Ishikawa (cell line): ENCODE measurements around the gene PLXNA2.

Experiments
- CEBPB ChIP-seq: IDR thresholded peaks from 2 replicates; pipeline ENCODE4 v1.6.1; 2012
- CREB1 ChIP-seq: IDR thresholded peaks from 2 replicates; pipeline ENCODE4 v1.6.1; 2012; ENCODE audit warnings: low read depth
- EGR1 ChIP-seq: IDR thresholded peaks from 2 replicates; pipeline ENCODE4 v1.6.1; 2012
- EP300 ChIP-seq: IDR thresholded peaks from 2 replicates; pipeline ENCODE4 v1.6.1; 2012; ENCODE audit warnings: borderline replicate concordance
- FOXM1 ChIP-seq: IDR thresholded peaks from 2 replicates; pipeline ENCODE4 v1.6.1; 2012; ENCODE audit warnings: low read depth, borderline replicate concordance
- NFIC ChIP-seq: IDR thresholded peaks from 2 replicates; pipeline ENCODE4 v1.6.1; 2012
- RAD21 ChIP-seq: IDR thresholded peaks from 2 replicates; pipeline ENCODE4 v1.6.1; 2012; ENCODE audit warnings: low read depth
- REST ChIP-seq: IDR thresholded peaks from 2 replicates; pipeline ENCODE4 v1.6.1; 2012; ENCODE audit warnings: low read depth, mild to moderate bottlenecking
- TAF1 ChIP-seq: IDR thresholded peaks from 2 replicates; pipeline ENCODE4 v1.6.1; 2012; ENCODE audit warnings: low read depth, mild to moderate bottlenecking
- TCF12 ChIP-seq: IDR thresholded peaks from 2 replicates; pipeline ENCODE4 v1.6.1; 2012; ENCODE audit warnings: low read depth
- TEAD4 ChIP-seq: IDR thresholded peaks from 2 replicates; pipeline ENCODE4 v1.6.1; 2012
- YY1 ChIP-seq: IDR thresholded peaks from 2 replicates; pipeline ENCODE4 v1.6.1; 2012; ENCODE audit warnings: low read depth
- ZBTB7A ChIP-seq: IDR thresholded peaks from 2 replicates; pipeline ENCODE4 v1.6.1; 2012; ENCODE audit warnings: low read depth
- TF ChIP-seq, protein P1 (sequence below): IDR thresholded peaks from 2 replicates; pipeline ENCODE4 v1.6.1; 2012
- TF ChIP-seq, protein P2 (sequence below): IDR thresholded peaks from 2 replicates; pipeline ENCODE4 v1.6.1; 2012

The PLXNA2 gene

DNA sequence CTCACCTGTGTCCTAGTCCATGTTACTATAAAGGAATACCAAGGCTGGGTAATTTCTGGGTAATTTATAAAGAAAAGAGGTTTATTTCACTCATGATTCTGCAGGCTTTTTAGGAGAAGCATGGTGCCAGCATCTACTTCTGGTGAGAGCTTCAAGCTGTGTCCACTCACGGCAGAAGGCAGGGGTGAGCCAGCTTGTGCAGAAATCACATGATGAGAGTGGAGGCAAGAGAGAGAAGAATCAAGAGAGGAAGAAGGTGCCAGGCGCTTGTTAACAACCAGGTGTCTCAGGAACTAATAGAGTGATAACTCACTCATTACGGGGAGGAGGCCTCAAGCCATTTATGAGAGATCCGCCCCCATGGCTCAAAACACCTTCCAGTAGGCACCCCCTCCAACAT is 265.7 kb downstream of the PLXNA2 start:
- TF ChIP-seq CREB1 (no peak), YY1 (no peak), FOXM1 (no peak), EGR1 (no peak), CEBPB (no peak), TEAD4 (no peak), RAD21 (no peak), EP300 (no peak)

- TF ChIP-seq ZBTB7A (no peak), RAD21 (no peak), TEAD4 (no peak), TCF12 (no peak), NFIC (no peak), REST (no peak), TAF1 (no peak)
- TF ChIP-seq, protein P1, sequence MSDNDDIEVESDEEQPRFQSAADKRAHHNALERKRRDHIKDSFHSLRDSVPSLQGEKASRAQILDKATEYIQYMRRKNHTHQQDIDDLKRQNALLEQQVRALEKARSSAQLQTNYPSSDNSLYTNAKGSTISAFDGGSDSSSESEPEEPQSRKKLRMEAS: no peak
Measured at GRCh38 chr1:207977876-207978275, 266.3 kb downstream of the PLXNA2 start.

GRCh38 chr1:207973898-207974568 is 270.2 kb downstream of the PLXNA2 start:
- TF ChIP-seq EGR1 (no peak), YY1 (no peak), EP300 (no peak), CEBPB (no peak), REST (no peak)

- TF ChIP-seq TAF1 (no peak), TEAD4 (no peak), REST (no peak), RAD21 (no peak), EP300 (no peak), YY1 (no peak), NFIC (no peak), FOXM1 (no peak), TCF12 (no peak), CREB1 (no peak), CEBPB (no peak), EGR1 (no peak)
- TF ChIP-seq, protein P1: no peak
- TF ChIP-seq, protein P2, sequence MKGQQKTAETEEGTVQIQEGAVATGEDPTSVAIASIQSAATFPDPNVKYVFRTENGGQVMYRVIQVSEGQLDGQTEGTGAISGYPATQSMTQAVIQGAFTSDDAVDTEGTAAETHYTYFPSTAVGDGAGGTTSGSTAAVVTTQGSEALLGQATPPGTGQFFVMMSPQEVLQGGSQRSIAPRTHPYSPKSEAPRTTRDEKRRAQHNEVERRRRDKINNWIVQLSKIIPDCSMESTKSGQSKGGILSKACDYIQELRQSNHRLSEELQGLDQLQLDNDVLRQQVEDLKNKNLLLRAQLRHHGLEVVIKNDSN: no peak
Measured at GRCh38 chr1:207972337-207972736, 271.8 kb downstream of the PLXNA2 start.
